Right ventricle myocardium inferior (tissue), 1 donor: ENCODE measurements around the gene NFIX. TPM values are rescaled to one million over a fixed set of nuclear protein-coding genes. Genes with fewer than 3 reads are reported as not detected.
A peak's percentile ranks its signal among the peaks of the same experiment; 100 is the strongest.

Experiments
- ATAC-seq: fragments of 200-7000 bp; cut with Tn5 transposase; one replicate; pipeline ENCODE4 v1.9.1; 2020; ENCODE audit warnings: mild to moderate bottlenecking, moderate library complexity
- DNase-seq: peaks from one replicate; pipeline ENCODE4 v3.0.0; 2021; ENCODE audit errors: missing footprints
- intact Hi-C: fragments of 100-400 bp; cut with DNase I; formaldehyde crosslinking; loops from one replicate; pipeline ENCODE4 v1.11.0; 2022
- total RNA-seq: library from RNA; stranded (reverse); fragmentation: NEBNext Ultra II Directional; extraction: Animal tissue kit (Norgen Biotek cat#: 25700); gene quantifications from one replicate; pipeline ENCODE4 v1.2.1, GENCODE V29; 2021
- donor health status: DM: no; HTN: yes; CAD: no; lungs with severe emphysema.

NFIX gene
- total RNA-seq, 1 donor from 2014 or later, result 159 TPM

DNA sequence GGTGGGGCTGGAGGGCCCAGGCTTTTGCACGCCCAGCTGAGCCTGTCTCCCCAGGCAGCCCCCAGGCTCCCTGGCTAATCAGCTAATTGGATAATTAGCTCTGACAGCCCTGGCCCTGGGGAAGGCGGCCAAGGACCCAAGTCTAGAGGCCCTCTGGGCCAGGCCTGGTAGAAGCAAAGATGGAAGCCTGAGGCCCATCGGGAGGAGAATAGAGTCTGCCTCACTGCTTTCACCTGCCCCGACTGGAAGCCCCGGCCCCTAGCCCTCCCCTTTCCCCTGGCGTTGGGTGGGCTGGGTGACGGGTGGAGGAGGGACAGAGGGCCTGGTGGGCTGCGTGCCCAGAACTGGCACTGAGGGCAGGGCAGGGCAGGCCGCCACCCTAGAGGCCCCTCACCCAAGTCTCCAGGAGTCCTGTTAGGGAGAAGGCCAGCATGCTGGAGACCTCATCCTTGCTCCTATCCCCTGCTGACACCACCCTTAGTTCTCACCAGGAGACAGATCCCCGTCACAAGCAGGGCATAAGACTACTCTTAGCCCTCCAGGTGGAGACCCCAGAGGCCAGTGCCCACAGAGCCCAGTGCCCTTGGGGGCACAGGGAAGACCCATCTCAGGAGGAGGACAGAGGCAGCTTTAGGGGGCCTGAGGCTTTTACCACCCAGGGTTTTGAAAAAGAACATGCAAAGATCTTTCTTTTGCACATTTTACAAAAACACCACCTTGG lies 95.4 kb downstream of the NFIX start:
- ATAC-seq, result no peak
- intact Hi-C loops, result no loop called here
- DNase-seq, result no peak

DNA sequence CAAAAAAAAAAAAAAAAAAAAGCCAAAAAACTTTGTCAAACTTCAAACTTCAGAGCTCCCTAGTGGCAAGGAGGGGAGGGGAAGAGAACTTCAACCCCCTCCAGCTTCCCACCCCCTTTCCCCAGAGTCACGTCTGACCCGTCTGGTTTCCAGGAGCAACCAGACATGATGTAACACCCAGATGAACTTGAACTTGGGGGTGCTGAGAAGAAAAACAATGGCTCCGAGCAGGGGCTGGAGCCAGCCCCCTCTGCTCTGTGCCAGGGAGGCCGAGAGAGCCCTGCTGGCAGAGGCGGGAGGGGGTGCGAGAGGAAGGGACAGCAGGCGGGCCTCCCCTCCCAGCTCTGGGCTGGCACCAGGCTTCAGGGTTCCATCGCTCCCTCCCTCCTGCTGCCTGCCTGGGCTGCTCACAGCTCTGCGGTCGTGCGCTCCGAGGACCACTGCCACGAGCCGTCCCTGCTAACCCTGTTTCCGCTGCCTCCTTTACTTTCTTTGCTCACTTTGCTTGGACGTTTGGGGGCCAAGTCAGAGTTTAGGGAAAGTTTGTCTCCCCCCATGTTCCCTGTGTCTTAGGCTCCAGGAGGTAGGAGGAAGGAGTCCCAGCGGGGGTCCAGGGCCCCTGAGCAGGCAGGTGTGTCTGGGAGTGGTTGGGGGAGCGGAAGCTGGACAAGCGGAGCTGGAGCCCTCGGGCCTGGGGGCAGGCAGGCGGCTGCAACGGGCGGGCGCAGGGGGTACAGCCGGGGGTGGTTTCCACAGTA lies 96.3 kb downstream of the NFIX start:
- intact Hi-C loops, result no loop called here
- ATAC-seq, result peak; percentile 76
- DNase-seq, result no peak

DNA sequence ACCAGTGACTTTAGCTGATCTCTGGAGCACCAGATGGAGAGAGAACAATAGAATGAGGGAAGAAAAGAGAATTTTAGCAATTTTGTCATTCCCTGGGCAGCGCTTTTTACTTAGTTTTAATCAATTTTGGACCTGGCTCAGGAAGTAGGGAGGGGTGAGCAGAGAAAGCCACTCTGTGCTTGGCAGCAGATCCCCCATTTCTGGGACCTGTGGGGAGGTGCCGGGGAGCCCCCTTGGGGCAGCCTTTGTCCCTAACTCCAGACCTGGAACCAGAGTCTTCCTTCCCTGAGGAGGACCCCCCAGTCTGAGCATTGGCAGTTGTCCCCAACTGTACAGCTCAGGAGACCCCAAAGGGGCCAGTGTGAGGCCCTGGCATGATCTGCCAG lies 96.9 kb downstream of the NFIX start:
- no peak for ATAC-seq
- intact Hi-C loops, result no loop called here
- DNase-seq, result no peak

DNA sequence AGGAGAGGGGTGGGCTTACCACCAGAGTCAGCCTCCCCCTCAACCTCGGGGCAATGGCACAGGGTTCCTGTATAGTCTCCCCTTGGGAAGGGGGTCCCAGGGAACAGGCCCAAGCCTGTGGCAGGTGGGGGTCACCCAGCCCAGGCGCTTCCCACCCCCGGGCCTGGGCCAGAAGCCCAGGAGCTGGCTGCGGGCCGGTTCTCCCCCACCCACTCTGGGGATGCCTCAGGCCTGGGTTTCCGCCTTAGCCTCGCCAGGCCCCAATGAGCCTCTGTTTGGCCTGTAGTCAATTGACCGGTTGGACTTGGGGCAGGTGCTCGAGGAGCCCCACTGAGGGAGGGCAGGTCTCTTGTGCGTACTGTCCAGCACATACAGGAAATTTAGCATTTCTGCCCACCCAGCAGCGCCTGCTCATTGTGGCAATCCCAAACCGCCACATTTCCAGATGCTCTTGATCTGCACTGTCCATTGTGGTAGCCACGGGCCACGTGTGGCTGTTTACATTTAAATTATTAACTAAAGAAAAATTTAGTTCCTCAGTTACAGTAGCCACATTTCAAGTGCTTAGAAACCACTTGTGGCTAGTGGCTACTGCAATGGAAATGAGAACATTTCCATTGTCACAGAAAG lies 97.4 kb downstream of the NFIX start:
- ATAC-seq (no peak), DNase-seq (no peak)
- intact Hi-C loops, result loop anchor here (1.0 kb wide), 2 partner anchors 109 to 114 kb away; no protein-coding TSS in a partner anchor

DNA sequence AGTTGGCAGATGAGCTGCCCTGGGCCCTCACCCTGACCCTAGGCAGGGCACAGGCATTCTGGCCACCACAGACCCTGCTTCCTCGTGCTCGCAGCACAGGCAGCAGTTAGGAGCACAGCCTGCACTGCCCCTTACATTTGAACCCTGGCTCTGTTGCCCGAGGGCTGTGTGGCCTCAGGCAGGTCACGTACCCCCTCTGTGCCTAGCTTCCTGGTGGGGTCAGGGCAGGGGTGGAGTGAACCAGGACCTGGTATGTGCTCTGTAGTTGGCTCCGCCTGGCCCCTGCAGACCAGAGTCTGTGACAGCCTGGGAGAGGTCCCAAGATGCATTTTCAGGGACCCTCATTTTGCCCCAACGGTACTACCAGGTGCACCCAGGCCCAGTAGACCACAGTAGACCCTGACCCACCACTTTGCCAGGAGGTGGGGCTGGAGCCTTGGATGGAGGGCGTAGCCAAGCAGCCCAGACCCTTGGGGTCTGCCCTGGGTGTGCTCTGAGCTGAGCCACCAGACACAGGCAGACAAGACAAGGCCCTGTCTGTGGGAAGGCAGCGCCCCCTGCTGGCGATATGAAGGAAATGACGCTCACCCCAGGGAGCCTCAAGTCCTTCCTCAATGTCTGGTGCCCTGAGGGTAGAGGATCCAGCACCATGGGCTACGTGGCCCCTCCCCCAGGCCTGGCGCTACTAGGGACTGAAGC lies 98.3 kb downstream of the NFIX start:
- ATAC-seq, result peak; percentile 65
- DNase-seq, result peak; percentile 93
- intact Hi-C loops, result loop anchor here (1.0 kb wide), 2 partner anchors 110 to 115 kb away; no protein-coding TSS in a partner anchor

DNA sequence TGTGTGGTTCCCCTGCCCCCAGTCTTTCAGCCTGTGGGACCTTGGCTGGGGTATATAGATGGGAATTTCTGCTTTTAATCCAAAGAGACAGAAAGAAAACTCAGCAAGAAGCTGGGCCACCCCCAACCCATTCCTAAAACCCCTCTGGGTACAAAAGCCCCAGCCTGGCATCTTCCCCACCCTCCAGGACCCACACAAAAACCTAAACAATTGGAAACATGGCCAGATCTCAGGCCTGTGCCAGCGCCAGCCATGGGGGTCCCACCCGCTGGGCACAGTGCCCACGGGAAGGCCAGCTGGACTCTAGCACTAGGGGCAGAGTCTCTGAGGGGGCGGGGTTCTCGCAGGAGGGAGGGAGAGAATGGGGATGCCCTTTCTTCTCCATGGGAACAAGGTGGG lies 98.8 kb downstream of the NFIX start:
- no peak for DNase-seq
- no peak for ATAC-seq
- intact Hi-C loops, result no loop called here

DNA sequence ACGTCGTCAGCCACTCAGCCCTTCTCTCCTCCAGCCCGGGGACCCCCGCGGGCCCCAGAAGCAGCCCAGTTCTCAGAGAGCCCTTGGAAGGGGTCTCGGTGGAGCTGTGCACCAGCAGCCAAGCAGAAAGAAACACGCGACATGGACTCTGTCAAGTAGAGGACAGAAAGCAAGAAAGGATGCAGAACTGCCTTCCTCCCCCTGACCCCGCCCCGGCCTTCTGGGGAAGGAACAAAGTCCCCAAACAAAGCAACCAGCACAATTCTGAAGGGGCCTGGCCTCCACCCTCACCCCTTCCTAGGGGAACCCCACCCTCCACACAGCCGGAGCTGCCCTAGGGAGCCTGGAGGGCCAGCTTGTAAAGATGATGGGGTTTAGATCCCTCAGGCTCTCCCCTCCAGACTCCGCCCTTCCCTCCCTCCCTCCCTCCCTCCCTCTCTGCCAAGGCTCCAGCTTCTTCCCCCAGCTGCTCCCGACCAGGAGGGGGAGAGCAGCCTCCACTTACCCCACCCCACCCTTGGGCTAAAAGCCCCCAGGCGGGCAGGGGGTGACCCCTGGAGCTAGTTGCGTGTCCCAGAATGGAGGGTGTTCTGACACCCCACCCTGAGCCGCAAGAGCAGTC lies 99.6 kb downstream of the NFIX start:
- no peak for DNase-seq
- ATAC-seq, result no peak
- intact Hi-C loops, result loop anchor here (5.0 kb wide), 1 partner anchor 38 kb away; no protein-coding TSS in a partner anchor

DNA sequence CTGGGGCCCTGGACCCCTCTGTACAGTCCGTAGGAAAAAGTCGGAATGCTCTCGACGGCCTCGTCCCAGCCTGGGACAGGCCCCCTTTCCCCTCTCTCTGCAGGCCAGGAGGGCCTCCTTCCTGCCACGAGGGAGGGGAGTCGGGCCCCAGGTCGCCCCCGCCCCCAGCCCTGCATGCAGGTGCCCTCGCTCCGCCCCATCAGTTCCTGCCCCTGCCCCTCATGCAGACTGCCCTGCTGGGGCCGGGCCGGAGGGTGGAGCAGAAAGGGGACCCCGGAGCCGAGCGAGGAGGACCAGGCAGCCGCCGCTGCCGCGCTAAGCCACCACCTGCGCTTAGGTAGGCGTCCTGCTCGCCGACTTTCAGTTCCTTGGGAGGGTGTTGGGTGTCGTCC lies 100.1 kb downstream of the NFIX start:
- ATAC-seq (no peak), DNase-seq (no peak)
- intact Hi-C loops, result loop anchor here (5.0 kb wide), 1 partner anchor 38 kb away; no protein-coding TSS in a partner anchor

DNA sequence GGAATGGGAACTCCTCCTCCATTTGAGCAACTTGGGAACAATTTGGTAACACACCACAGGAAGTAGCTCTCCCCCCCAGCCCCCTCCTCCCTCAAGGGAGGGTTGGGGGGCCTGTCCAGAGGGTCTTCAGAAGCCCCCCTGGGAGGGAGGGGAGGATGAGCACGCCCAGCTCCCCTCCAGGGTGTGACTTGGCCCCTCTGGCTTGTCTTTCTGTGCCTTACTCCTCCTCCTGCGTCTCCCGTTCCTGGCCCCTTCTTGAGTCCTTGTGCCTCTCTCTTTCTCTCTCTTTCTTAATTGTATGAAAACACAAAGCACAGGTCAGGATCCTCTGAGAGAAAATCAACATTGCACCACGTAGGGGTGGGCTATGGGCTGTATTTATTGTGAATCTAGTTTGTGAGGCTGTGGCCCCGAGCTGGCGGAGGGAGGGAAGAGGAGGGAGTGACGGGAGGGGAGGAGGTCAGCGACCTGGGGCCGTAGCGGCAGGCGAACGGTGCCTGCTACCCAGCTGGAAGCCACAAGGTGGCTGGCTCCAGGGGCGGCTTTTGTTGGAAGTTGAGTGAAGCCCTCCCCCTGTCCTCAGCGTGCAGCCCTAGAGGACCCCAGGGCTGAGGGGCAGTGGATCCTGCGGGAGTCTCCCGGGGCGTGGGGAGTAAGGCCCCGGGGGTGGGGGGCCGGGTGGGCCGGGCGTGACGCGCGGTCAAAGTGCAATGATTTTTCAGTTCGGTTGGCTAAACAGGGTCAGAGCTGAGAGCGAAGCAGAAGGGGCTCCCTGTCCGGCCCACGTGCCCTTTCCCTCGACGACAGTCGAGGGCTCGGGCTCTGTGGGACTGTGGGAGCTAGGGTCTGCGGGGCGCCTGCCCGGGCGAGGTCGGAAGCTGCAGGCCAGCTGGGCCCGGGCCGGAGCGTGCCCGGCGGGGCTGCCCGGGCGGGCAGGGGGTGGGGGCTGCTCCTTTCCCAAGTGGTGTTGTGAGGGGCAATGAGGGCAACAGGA lies 101.0 kb downstream of the NFIX start:
- no peak for DNase-seq
- intact Hi-C loops, result loop anchor here (5.0 kb wide), 1 partner anchor 39 kb away; no protein-coding TSS in a partner anchor
- ATAC-seq, result no peak

DNA sequence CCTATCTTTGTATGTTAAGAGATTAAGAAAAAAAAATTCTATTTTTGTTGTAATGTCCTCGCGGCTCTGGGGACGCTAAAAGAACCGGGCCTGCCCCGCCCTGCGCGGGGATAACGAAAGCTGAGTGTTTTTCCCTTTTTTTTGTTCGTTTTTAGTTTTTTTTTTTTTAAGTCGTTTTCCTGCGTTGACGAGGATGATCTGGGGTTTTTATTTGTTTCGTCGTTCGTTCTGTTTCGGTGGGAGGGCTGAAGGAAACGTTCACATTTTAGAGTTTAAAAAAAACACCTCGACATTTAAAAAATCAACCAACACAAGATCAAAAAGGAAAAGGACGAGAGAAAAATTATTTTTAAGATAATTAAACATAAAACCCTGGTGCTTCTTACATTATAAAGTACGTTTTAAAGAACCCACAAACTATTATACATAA lies 101.8 kb downstream of the NFIX start:
- DNase-seq (no peak), ATAC-seq (no peak)
- intact Hi-C loops, result loop anchor here (5.0 kb wide), 1 partner anchor 40 kb away; no protein-coding TSS in a partner anchor

DNA sequence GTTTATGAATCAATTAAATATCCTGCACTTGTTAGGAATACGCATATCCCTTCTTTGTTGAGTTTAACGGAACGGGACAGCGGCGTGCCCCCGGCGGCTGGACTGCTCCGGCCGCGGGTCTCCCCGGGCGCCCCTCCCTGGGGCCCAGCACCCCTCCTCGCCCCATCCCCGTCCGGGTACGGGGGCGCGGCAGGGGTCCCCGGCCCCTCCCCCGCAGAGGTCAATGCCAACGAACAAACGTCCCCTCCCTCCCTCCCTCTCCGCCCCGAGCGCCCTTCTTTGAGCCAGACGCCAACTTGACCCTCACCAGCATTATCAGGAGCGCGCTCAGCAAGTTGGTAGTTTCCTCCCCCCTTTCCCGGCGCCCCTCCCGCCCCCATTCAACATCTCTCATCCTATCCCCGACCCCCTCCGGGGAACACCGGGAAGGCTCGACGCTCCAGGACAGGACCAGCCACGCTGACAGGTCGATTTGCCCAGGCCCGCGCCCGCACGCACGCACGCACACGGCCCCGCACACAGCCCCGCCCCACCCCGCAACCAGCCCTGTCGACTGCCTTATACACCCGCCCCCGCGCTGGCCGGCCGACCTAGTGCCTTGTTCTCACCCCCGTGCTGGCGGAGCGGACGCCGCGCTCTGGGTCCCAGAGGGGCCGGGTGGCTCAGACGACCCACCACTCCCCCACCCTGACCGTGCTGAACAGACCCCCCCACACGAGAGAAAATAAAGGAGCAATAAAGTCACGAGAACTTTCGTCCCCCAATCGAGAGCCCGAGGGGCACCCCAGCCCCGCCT lies 102.4 kb downstream of the NFIX start:
- intact Hi-C loops, result loop anchor here (5.0 kb wide), 1 partner anchor 40 kb away; no protein-coding TSS in a partner anchor
- peak; percentile 92 for DNase-seq

DNA sequence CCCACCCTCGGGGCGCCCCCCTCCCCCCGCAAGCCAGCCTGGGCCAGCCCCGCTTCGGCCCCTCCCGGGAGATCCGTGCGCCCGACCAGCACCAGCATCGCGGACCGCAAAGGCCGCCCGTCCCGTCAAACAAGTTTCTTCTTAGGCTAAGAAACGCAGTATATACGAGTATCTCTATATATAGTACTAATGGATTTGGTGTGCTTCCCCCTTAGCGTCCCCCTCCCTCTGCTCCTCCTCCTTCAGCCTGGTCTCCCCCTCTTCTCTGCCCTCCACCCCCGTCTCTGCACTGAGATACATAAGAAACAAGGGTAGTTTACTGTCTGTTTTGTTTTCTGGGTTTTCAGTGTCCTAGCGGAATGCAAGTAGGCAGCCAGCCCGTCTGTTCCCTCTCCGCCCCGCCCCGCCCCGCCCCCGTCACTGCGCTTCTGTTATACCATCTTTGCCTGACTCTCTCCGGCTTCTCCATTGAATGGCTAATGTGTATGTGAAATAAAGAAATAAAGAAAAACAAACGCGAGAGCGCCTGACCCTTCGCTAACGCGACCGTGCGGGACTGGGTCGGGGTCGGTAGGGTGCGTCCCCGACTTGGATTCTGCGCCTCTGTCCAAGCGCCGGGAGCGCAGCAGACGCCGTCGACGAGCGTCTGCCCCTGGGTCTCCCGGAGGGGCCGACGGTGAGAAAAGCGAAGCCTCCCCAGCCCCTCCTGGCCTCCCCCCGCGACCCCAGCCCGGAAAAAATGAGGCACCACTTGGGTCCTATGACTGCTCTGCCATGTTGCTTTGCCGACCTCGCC lies 103.2 kb downstream of the NFIX start:
- ATAC-seq (peak; percentile 3), DNase-seq (no peak)
- intact Hi-C loops, result loop anchor here (5.0 kb wide), 1 partner anchor 41 kb away; no protein-coding TSS in a partner anchor

More for the DNA sequence above, 102.4 kb downstream of the NFIX start:
- ATAC-seq, result peak; percentile 8

DNA sequence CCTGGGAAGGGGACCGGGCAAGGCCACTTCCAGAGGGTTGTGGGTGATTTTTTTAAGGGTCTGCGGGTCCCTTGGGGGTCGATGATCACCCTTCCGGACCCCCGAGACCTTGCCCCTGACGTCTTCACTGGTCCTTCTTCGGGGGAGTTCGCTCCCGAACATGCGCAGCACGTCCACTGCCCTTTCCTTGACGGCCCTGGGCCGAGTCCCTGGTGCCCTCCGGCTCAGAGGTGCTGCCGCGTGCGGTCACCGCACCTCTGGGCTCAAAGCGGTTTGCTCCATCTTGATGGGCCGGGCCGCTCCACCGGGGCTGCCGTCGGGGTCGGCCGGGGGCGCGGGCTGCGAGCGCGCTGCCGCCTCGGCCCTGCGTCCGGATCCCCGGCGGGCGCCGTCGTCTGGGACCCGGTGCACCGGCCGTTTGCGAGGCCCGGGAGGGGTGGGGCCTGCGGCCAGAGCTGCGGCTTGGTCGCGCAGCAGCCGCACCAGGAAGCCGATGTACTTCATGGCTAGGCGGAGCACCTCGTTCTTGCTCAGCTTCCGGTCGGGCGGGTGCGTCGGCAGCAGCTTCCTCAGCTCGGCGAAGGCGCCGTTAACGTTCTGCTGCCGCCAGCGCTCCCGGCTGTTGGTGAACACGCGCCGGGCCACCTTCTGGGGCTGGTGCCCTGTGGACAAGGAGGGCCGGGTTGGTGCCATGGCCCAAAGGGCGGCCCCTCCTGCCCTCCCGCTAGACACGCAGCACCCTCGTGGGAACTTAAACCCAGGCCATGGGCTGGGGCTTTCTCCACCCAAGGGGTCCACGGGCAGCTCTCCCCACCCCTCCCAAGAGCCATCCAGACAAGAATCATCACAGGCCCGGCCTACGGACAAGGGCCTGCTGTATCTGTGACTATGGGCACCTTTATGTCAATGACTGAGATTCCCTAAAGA lies 104.1 kb downstream of the NFIX start:
- ATAC-seq, result peak; percentile 15
- DNase-seq, result peak; percentile 94
- intact Hi-C loops, result loop anchor here (5.0 kb wide), 1 partner anchor 42 kb away; no protein-coding TSS in a partner anchor

DNA sequence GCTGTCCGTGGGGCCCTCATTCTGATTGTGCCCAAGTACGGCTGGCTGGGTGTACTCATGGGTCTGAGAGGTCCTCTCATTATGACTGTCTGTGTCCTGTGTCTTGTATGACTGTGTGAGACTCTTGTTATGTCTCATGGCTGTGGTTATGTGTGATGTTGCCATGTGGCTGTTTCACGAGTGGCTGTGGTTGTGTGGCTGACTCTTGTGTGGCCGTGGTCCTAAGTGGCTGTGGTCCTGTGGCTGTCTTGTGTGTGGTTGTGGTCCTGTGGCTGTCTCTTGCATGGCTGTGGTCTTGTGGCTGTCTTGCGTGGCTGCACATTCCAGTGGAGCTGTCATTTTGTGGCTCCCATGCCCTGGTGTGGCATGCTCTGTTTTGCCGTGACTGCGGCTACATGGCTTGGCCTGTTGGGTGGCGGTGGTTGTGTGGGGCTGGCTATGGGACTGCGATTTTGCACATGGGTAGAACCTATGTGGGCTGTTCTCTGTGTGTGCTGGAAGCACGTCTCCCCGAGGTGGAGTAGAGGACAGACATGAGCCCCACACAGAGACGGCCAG lies 104.8 kb downstream of the NFIX start:
- DNase-seq, result peak; percentile 37
- intact Hi-C loops, result no loop called here
- ATAC-seq, result no peak
